ENCODE results near the gene ARHGEF40. TPM values are rescaled to one million over a fixed set of nuclear protein-coding genes. Genes with fewer than 3 reads are reported as not detected.

The ARHGEF40 gene
- total RNA-seq, 4 donors from 2014 or later, result 7.5 to 21.2 (median 14.4) TPM

GRCh38 chr14:21101802-21102413 lies 31.8 kb downstream of the ARHGEF40 start:
- 78 to 88% methylated on average over 8 of the region's 8 CpGs for WGBS, 2 donors
- no peak overlapping the region for H3K4me3 ChIP-seq (ENCODE audit: low read depth, poor library complexity, severe bottlenecking)
- intact Hi-C loops (cut with DNase I; ENCODE audit: low total_unique reads), result no loop called here
- TF ChIP-seq POLR2A (IDR thresholded peaks at IDR 0.05), result no peak
- TF ChIP-seq, protein P1, sequence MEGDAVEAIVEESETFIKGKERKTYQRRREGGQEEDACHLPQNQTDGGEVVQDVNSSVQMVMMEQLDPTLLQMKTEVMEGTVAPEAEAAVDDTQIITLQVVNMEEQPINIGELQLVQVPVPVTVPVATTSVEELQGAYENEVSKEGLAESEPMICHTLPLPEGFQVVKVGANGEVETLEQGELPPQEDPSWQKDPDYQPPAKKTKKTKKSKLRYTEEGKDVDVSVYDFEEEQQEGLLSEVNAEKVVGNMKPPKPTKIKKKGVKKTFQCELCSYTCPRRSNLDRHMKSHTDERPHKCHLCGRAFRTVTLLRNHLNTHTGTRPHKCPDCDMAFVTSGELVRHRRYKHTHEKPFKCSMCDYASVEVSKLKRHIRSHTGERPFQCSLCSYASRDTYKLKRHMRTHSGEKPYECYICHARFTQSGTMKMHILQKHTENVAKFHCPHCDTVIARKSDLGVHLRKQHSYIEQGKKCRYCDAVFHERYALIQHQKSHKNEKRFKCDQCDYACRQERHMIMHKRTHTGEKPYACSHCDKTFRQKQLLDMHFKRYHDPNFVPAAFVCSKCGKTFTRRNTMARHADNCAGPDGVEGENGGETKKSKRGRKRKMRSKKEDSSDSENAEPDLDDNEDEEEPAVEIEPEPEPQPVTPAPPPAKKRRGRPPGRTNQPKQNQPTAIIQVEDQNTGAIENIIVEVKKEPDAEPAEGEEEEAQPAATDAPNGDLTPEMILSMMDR (IDR thresholded peaks at IDR 0.05), result no peak
- no peak for DNase-seq (ENCODE audit: low spot score in 2 of 2)

- no peak for TF ChIP-seq POLR2A (IDR thresholded peaks at IDR 0.05)
- TF ChIP-seq, protein P1 (IDR thresholded peaks at IDR 0.05), result no peak
- no peak for DNase-seq (ENCODE audit: low spot score in 2 of 2)
- intact Hi-C loops (cut with DNase I; ENCODE audit: low total_unique reads), result no loop called here
- 16 to 17% methylated on average over 9 of the region's 9 CpGs for WGBS, 2 donors
- no peak overlapping the region for H3K4me3 ChIP-seq (ENCODE audit: low read depth, poor library complexity, severe bottlenecking)
Measured at GRCh38 chr14:21102521-21103410, 32.7 kb downstream of the ARHGEF40 start.

DNA sequence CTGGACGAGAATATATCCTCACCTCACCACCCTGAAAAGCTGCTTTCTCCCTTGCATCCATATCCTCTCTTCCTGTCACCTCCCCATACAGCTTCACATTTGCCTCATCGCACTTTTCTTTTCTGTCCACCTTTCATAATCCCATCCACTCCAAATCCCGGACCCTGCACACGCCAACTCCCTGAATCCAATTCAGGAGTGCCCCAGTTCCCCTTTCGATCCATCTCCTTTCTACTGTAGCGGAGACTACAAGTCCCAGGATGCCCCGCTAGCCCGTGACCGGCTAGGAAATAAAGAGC lies 33.3 kb downstream of the ARHGEF40 start:
- TF ChIP-seq POLR2A (IDR thresholded peaks at IDR 0.05), result no peak
- TF ChIP-seq, protein P1 (IDR thresholded peaks at IDR 0.05), result no peak
- no peak for DNase-seq (ENCODE audit: low spot score in 2 of 2)
- 1% methylated on average over 9 of the region's 9 CpGs for WGBS, 2 donors
- H3K4me3 ChIP-seq (ENCODE audit: low read depth, poor library complexity, severe bottlenecking), result no peak overlapping the region
- intact Hi-C loops (cut with DNase I; ENCODE audit: low total_unique reads), result no loop called here

GRCh38 chr14:21103710-21104447 lies 33.8 kb downstream of the ARHGEF40 start:
- intact Hi-C loops (cut with DNase I; ENCODE audit: low total_unique reads), result no loop called here
- H3K4me3 ChIP-seq (ENCODE audit: low read depth, poor library complexity, severe bottlenecking), result peak overlapping the region; percentile 49
- peak; percentile 97 to 99 for DNase-seq (ENCODE audit: low spot score in 2 of 2)
- TF ChIP-seq, protein P1 (IDR thresholded peaks at IDR 0.05), result peak in 1 of 3 donors; percentile 95
- TF ChIP-seq POLR2A (IDR thresholded peaks at IDR 0.05), result peak in 1 of 2 donors; percentile 48
- WGBS, 2 donors, result 0 to 1% methylated on average over 23 to 52 of the region's 62 CpGs

GRCh38 chr14:21104448-21105060 lies 34.5 kb downstream of the ARHGEF40 start:
- intact Hi-C loops (cut with DNase I; ENCODE audit: low total_unique reads), result no loop called here
- 4 to 8% methylated on average over 8 of the region's 8 CpGs for WGBS, 2 donors
- DNase-seq (ENCODE audit: low spot score in 2 of 2), result peak; percentile 81 to 96
- peak overlapping the region; percentile 49 for H3K4me3 ChIP-seq (ENCODE audit: low read depth, poor library complexity, severe bottlenecking)
- TF ChIP-seq, protein P1 (IDR thresholded peaks at IDR 0.05), result peak in 1 of 3 donors; percentile 86
- no peak for TF ChIP-seq POLR2A (IDR thresholded peaks at IDR 0.05)

Measured in lower leg skin (tissue), 4 donors.